Dermis blood vessel endothelial cell (primary cell): Measurements from ENCODE around the gene SBDS. TPM values are rescaled to one million over a fixed set of nuclear protein-coding genes. Genes with fewer than 3 reads are reported as not detected.
"Not testable (repeated sequence)": the region's sequence is repeated elsewhere in the genome, so short reads cannot be mapped to it uniquely, and the experiment has no call there.

Experiments used
- DNase-seq: peaks from one replicate; pipeline ENCODE4 v3.0.0; 2010
- total RNA-seq: library from RNA; depleted of rRNA; stranded (reverse); fragments of >200 nt; gene quantifications from 2 replicates; pipeline ENCODE4 v1.2.3, GENCODE V29; 2014

Gene SBDS
- 106 and 125 TPM in 2 replicates for total RNA-seq

GRCh38 chr7:66995050-66995776, at the start of gene SBDS:
TSS of gene SBDS (minus strand) at chr7:66995586. CDS start at chr7:66995417, 169 bp downstream.
- peak; percentile 98 for DNase-seq

- peak; percentile 28 for DNase-seq
Measured at GRCh38 chr7:67043559-67043930, 48.2 kb upstream of the SBDS start.

- peak; percentile 65 for DNase-seq
Measured at GRCh38 chr7:67042781-67043558, 47.6 kb upstream of the SBDS start.

GRCh38 chr7:67040832-67041231, 45.4 kb upstream of the SBDS start:
- not testable (repeated sequence) for DNase-seq

- not testable (repeated sequence) for DNase-seq
Measured at GRCh38 chr7:67036432-67037395, 41.3 kb upstream of the SBDS start.

GRCh38 chr7:67033251-67033650, 37.9 kb upstream of the SBDS start:
- no peak for DNase-seq

GRCh38 chr7:67031685-67032084, 36.3 kb upstream of the SBDS start:
- not testable (repeated sequence) for DNase-seq

GRCh38 chr7:67025459-67025858, 30.1 kb upstream of the SBDS start:
- DNase-seq = peak; percentile 50

- no peak for DNase-seq
Measured at GRCh38 chr7:67022511-67022910, 27.1 kb upstream of the SBDS start.

GRCh38 chr7:67021260-67021659, 25.9 kb upstream of the SBDS start:
- no peak for DNase-seq

GRCh38 chr7:67019562-67020390, 24.4 kb upstream of the SBDS start:
- DNase-seq = peak; percentile 35

- no peak for DNase-seq
Measured at GRCh38 chr7:67018940-67019339, 23.6 kb upstream of the SBDS start.

GRCh38 chr7:67017971-67018370, 22.6 kb upstream of the SBDS start:
- not testable (repeated sequence) for DNase-seq

GRCh38 chr7:67014076-67014622, 18.8 kb upstream of the SBDS start:
- not testable (repeated sequence) for DNase-seq

- DNase-seq = not testable (repeated sequence)
Measured at GRCh38 chr7:67009677-67010076, 14.3 kb upstream of the SBDS start.

- DNase-seq = no peak
Measured at GRCh38 chr7:67008260-67008659, 12.9 kb upstream of the SBDS start.

GRCh38 chr7:67006965-67007364, 11.6 kb upstream of the SBDS start:
- no peak for DNase-seq

GRCh38 chr7:67004145-67004544, 8.8 kb upstream of the SBDS start:
- not testable (repeated sequence) for DNase-seq

- DNase-seq = peak; percentile 11
Measured at GRCh38 chr7:67000601-67001258, 5.3 kb upstream of the SBDS start.

GRCh38 chr7:66996444-66997191, 1.2 kb upstream of the SBDS start, which contains the start of gene TYW1:
TSS of gene TYW1 (plus strand) at chr7:66996833. CDS start at chr7:66996979, 146 bp downstream.
- peak; percentile 98 for DNase-seq
